Peyer's patch (tissue), 4 donors: ENCODE data around the gene OTUB1. TPM values are rescaled to one million over a fixed set of nuclear protein-coding genes. Genes with fewer than 3 reads are reported as not detected.
A peak's percentile ranks its signal among the peaks of the same experiment; 100 is the strongest.
"Not testable (repeated sequence)": the region's sequence is repeated elsewhere in the genome, so short reads cannot be mapped to it uniquely, and the experiment has no call there.

Source experiments
- DNase-seq, 3 donors: peaks; one replicate each; pipeline ENCODE4 v3.0.0-alpha.2; 2017 to 2019
- H3K27ac ChIP-seq, 4 donors: fragments of 200-600 bp; sonication (generic); one replicate each; pipeline ENCODE4 v1.5.1; 2016 to 2019
- H3K27me3 ChIP-seq, 2 donors: fragments of 200-600 bp; sonication (generic); one replicate each; pipeline ENCODE4 v1.5.1; 2019
- H3K36me3 ChIP-seq, 3 donors: fragments of 200-600 bp; sonication (generic); one replicate each; pipeline ENCODE4 v1.5.1; 2016 to 2019
- H3K4me1 ChIP-seq, 4 donors: fragments of 200-600 bp; sonication (generic); one replicate each; pipeline ENCODE4 v1.5.1; 2016 to 2019
- H3K4me3 ChIP-seq, 4 donors: fragments of 200-600 bp; sonication (generic); 1 replicate in 3 of 4; 2 replicates in 1 of 4; pipeline ENCODE4 v1.5.1; 2016 to 2019; ENCODE audit warnings: mild to moderate bottlenecking in 1 of 4
- H3K9me3 ChIP-seq, 4 donors: fragments of 200-600 bp; sonication (generic); one replicate each; pipeline ENCODE4 v1.5.1; 2016 to 2019; ENCODE audit warnings: mild to moderate bottlenecking in 1 of 4
- CTCF ChIP-seq, 6 experiments: fragments of 450-650 bp in 4 of 6; fragments of 200-600 bp in 2 of 6; sonication (generic) in 1 of 6; IDR thresholded peaks; one replicate each; pipeline ENCODE4 v1.5.1; 2017 to 2019; ENCODE audit warnings: antibody characterized with exemption in 6 of 6, mild to moderate bottlenecking in 3 of 6, moderate library complexity in 1 of 6
- POLR2A ChIP-seq, 2 donors: fragments of 450-650 bp; IDR thresholded peaks; one replicate each; pipeline ENCODE4 v1.5.1; 2017; ENCODE audit warnings: antibody characterized with exemption in 2 of 2, mild to moderate bottlenecking in 2 of 2, moderate library complexity in 2 of 2
- total RNA-seq, 4 donors: library from RNA; depleted of rRNA; stranded (reverse); fragments of >200 nt; gene quantifications; one replicate each; pipeline ENCODE4 v1.1.0, GENCODE V29; 2016

OTUB1 gene
- total RNA-seq, 4 donors from 2014 or later, result 79.2 to 110 (median 95.4) TPM

GRCh38 chr11:63969461-63969860 is 16.8 kb upstream of the OTUB1 start:
- Histone ChIP-seq H3K27me3 (no peaks in the 10 kb centered on the region), H3K9me3 (no peaks in the 10 kb centered on the region), H3K36me3 (no peaks in the 10 kb centered on the region), H3K4me1 (no peaks in the 10 kb centered on the region), H3K4me3 (no peak overlapping the region), H3K27ac (no peak overlapping the region)
- no peak for DNase-seq
- TF ChIP-seq POLR2A (IDR thresholded peaks at IDR 0.05) (no peak), CTCF (IDR thresholded peaks at IDR 0.05) (no peak)

GRCh38 chr11:63970902-63971301 is 15.3 kb upstream of the OTUB1 start:
- Histone ChIP-seq H3K27me3 (no peaks in the 10 kb centered on the region), H3K27ac (no peak overlapping the region), H3K36me3 (peaks cover 0 to 2% (median 0%) of the 10 kb centered on the region in 3 donors), H3K9me3 (no peaks in the 10 kb centered on the region), H3K4me1 (peaks cover 0 to 7% (median 5%) of the 10 kb centered on the region in 4 donors), H3K4me3 (no peak overlapping the region)
- no peak for DNase-seq
- no peak for TF ChIP-seq CTCF (IDR thresholded peaks at IDR 0.05)
- TF ChIP-seq POLR2A (IDR thresholded peaks at IDR 0.05), result no peak

- peak in 1 of 3 donors; percentile 53 for DNase-seq
- H3K27me3 ChIP-seq, H3K9me3 ChIP-seq, H3K27ac ChIP-seq: not testable (repeated sequence)
- peaks cover 0 to 13% (median 0%) of the 10 kb centered on the region in 3 donors for H3K36me3 ChIP-seq
- peak overlapping the region in 3 of 4 donors; percentile 21 to 71 (median 23) for H3K4me3 ChIP-seq
- H3K4me1 ChIP-seq, result peaks cover 0 to 15% (median 10%) of the 10 kb centered on the region in 4 donors
Measured at GRCh38 chr11:63973912-63974258, 12.4 kb upstream of the OTUB1 start.

GRCh38 chr11:63974259-63975143 is 11.7 kb upstream of the OTUB1 start, which contains the start of gene COX8A:
Gene COX8A (plus strand): TSS chr11:63974620. CDS start chr11:63974681, 61 bp downstream.
- peaks cover 0 to 16% (median 0%) of the 10 kb centered on the region in 3 donors for H3K36me3 ChIP-seq
- no peaks in the 10 kb centered on the region for H3K27me3 ChIP-seq
- H3K4me1 ChIP-seq, result peaks cover 0 to 15% (median 10%) of the 10 kb centered on the region in 4 donors
- DNase-seq, result peak; percentile 95 to 99 (median 96)
- H3K9me3 ChIP-seq, result no peaks in the 10 kb centered on the region
- TF ChIP-seq CTCF (IDR thresholded peaks at IDR 0.05), result peak in 1 of 6 experiments; percentile 9
- peak; percentile 52 to 53 for TF ChIP-seq POLR2A (IDR thresholded peaks at IDR 0.05)
- H3K27ac ChIP-seq, result peak within 1 kb of the TSS; percentile 90 to 95 (median 94)
- H3K4me3 ChIP-seq, result peak within 1 kb of the TSS; percentile 71 to 98 (median 92)

GRCh38 chr11:63978551-63979239 is 7.5 kb upstream of the OTUB1 start:
- peaks cover 0 to 15% (median 10%) of the 10 kb centered on the region in 4 donors for H3K4me1 ChIP-seq
- no peak overlapping the region for H3K4me3 ChIP-seq
- H3K9me3 ChIP-seq, result no peaks in the 10 kb centered on the region
- no peak for DNase-seq
- no peak overlapping the region for H3K27ac ChIP-seq
- TF ChIP-seq CTCF (IDR thresholded peaks at IDR 0.05) (no peak), POLR2A (IDR thresholded peaks at IDR 0.05) (no peak)
- H3K36me3 ChIP-seq, result peaks cover 0 to 16% (median 0%) of the 10 kb centered on the region in 3 donors
- H3K27me3 ChIP-seq, result no peaks in the 10 kb centered on the region

- Histone ChIP-seq H3K27me3 (no peaks in the 10 kb centered on the region), H3K36me3 (peaks cover 0 to 16% (median 0%) of the 10 kb centered on the region in 3 donors), H3K4me3 (no peak overlapping the region), H3K9me3 (no peaks in the 10 kb centered on the region), H3K4me1 (peaks cover 0 to 15% (median 10%) of the 10 kb centered on the region in 4 donors), H3K27ac (no peak overlapping the region)
- TF ChIP-seq POLR2A (IDR thresholded peaks at IDR 0.05) (no peak), CTCF (IDR thresholded peaks at IDR 0.05) (no peak)
- no peak for DNase-seq
Measured at GRCh38 chr11:63979426-63979825, 6.8 kb upstream of the OTUB1 start.
